HL-60 (cell line): ENCODE data around the gene GRB10.

Experiments
- DNase-seq, 2 experiments: peaks; one replicate each; pipeline ENCODE4 v3.0.0-alpha.2; 2010 to 2020; ENCODE audit warnings: low read depth in 1 of 2, low spot score in 1 of 2
- H3K27ac ChIP-seq: fragments of 250-450 bp; sonication (Bioruptor Pico); replicated peaks from 2 replicates; pipeline ENCODE4 v1.5.1; 2020; ENCODE audit warnings: mild to moderate bottlenecking, moderate library complexity
- H3K27me3 ChIP-seq: fragments of 250-450 bp; sonication (Bioruptor Pico); 2 replicates; pipeline ENCODE4 v1.5.1; 2021; ENCODE audit warnings: mild to moderate bottlenecking, moderate library complexity; ENCODE audit not compliant: insufficient read depth, poor library complexity, severe bottlenecking
- H3K4me3 ChIP-seq: replicated peaks from 2 replicates; pipeline ENCODE4 v1.5.1; 2011; ENCODE audit warnings: mild to moderate bottlenecking, control low read depth, low read length; ENCODE audit not compliant: insufficient read depth
- CTCF ChIP-seq: IDR thresholded peaks from one replicate; pipeline ENCODE4 v1.5.1; 2011; ENCODE audit warnings: low read length, control low read depth, inconsistent platforms; ENCODE audit not compliant: insufficient read depth
- GABPA ChIP-seq: IDR thresholded peaks from 2 replicates; pipeline ENCODE4 v1.6.1; 2012; ENCODE audit warnings: low read depth
- POLR2AphosphoS5 ChIP-seq: IDR thresholded peaks from 2 replicates; pipeline ENCODE4 v1.6.1; 2012; ENCODE audit warnings: low read depth
- SPI1 ChIP-seq: IDR thresholded peaks from 2 replicates; pipeline ENCODE4 v1.6.1; 2012; ENCODE audit warnings: low read depth, mild to moderate bottlenecking, borderline replicate concordance
- TF ChIP-seq, protein P1 (sequence below): IDR thresholded peaks from 2 replicates; pipeline ENCODE4 v1.6.1; 2012; ENCODE audit warnings: low read depth; ENCODE audit not compliant: insufficient replicate concordance

GRB10 gene

DNA sequence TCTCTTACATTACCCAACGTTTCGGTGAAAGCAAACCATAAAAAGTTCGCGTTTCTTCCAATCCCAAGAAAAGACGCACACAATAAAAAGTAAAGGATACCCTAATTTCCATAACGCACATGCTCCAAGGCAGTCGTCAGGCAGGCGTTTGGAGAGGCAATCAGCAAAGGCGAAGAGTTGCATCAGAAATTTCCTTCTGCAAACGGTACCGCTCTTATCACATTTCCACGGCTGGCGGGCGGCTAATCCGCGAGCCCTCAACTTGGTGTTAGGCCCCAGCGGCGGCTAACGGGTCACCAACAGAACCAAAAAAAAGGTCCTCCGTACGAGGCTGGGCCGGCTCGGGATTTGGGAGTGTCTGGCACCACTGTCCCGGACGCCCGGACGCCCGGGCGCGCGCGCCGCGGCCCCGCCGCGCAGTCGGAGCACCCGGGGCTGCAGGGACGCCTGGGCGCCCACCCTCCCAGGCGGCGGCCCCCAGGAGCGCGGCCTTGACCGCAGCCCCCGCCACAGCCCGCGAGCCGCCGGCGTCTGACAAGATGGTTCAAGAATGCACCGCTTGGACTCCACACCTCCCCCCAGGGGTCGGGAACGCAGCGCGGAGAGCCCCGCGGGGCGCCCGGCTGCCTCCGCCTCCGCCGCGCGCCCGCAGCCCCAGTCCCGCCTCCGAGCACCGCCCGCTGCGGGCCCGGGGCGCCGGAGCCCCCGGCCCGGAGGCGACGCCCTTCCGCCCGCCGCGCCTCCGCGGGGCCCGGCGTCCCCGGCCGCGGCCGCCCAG, 9.8 kb upstream of the GRB10 start:
- peak overlapping the region; percentile 52 for H3K4me3 ChIP-seq
- H3K27ac ChIP-seq = peak overlapping the region; percentile 84
- no peak for TF ChIP-seq GABPA
- TF ChIP-seq POLR2AphosphoS5 = peak; percentile 50; the same call in 1 of the 2 replicates
- TF ChIP-seq SPI1 = no peak
- TF ChIP-seq, protein P1, sequence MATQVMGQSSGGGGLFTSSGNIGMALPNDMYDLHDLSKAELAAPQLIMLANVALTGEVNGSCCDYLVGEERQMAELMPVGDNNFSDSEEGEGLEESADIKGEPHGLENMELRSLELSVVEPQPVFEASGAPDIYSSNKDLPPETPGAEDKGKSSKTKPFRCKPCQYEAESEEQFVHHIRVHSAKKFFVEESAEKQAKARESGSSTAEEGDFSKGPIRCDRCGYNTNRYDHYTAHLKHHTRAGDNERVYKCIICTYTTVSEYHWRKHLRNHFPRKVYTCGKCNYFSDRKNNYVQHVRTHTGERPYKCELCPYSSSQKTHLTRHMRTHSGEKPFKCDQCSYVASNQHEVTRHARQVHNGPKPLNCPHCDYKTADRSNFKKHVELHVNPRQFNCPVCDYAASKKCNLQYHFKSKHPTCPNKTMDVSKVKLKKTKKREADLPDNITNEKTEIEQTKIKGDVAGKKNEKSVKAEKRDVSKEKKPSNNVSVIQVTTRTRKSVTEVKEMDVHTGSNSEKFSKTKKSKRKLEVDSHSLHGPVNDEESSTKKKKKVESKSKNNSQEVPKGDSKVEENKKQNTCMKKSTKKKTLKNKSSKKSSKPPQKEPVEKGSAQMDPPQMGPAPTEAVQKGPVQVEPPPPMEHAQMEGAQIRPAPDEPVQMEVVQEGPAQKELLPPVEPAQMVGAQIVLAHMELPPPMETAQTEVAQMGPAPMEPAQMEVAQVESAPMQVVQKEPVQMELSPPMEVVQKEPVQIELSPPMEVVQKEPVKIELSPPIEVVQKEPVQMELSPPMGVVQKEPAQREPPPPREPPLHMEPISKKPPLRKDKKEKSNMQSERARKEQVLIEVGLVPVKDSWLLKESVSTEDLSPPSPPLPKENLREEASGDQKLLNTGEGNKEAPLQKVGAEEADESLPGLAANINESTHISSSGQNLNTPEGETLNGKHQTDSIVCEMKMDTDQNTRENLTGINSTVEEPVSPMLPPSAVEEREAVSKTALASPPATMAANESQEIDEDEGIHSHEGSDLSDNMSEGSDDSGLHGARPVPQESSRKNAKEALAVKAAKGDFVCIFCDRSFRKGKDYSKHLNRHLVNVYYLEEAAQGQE = peak; percentile 12
- no peak for TF ChIP-seq CTCF
- H3K27me3 ChIP-seq = no peaks in the 10 kb centered on the region
- DNase-seq = peak in 1 of 2 experiments; percentile 75

DNA sequence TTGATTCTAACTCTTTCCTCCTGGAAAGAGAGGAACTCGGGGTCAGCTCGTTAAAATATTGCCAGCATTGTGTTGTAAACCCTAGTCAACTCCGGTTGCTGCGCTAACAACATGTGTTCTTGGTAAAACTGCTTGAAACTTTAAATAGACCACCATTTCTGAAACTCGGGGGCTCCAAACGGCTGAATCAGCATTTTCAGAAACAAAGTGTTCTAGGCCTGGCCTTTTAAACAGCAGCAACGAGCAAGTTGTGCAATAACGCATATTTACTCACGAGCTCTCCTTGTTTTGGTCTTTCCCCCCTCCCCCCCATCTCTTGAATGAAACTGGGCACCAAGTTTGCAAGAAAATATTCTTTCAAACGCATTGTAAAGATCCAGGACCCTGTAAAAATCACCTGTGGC, 9.2 kb upstream of the GRB10 start:
- H3K27ac ChIP-seq = peak overlapping the region; percentile 84
- peak in 1 of 2 experiments; percentile 50 for DNase-seq
- TF ChIP-seq, protein P1 = no peak
- peak; percentile 70 for TF ChIP-seq SPI1
- no peaks in the 10 kb centered on the region for H3K27me3 ChIP-seq
- H3K4me3 ChIP-seq = peak overlapping the region; percentile 52

- TF ChIP-seq CTCF (no peak), GABPA (no peak), POLR2AphosphoS5 (no peak), SPI1 (no peak)
- TF ChIP-seq, protein P1 = no peak
- H3K4me3 ChIP-seq = peak overlapping the region; percentile 52
- no peak for DNase-seq
- H3K27me3 ChIP-seq = no peaks in the 10 kb centered on the region
- H3K27ac ChIP-seq = peak overlapping the region; percentile 84
Observed at GRCh38 chr7:50791363-50791937, 8.8 kb upstream of the GRB10 start.
